ENCODE results near the gene RRH.

RRH gene

DNA sequence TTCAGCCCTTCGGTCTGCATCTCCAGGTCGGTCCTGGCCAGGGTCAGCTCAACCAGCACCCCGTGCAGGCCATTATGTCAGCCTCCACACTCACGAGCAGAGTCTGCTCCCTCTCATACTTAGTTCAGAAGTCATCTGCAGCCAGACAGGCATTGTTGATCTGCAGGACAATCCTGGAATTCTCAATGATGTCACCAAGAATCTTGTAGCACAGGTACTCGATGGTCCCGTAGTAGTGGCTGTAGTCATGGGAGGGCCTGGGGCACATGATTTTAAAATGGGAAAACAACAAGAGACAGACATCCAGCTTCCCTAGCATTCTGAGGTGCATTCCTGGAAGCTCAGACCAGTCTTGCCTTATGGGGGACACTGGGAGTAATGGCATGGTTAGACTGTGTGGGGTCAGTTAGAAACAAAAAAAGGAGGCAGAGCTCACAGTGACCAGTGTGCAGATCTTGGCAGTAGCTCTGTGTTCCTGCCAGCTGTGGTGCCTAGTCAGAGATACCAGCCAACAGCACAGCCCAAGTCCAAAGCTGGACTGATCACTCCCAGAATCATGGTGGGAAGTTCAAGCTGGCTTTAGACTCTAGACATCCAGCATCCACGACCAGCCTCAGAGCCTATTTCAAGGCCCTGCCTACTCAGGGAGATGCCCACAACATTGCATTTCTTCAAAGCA, 52.0 kb downstream of the RRH start:
- no peak for DNase-seq (ENCODE audit: low read depth in 2 of 2, low spot score in 1 of 2)

DNA sequence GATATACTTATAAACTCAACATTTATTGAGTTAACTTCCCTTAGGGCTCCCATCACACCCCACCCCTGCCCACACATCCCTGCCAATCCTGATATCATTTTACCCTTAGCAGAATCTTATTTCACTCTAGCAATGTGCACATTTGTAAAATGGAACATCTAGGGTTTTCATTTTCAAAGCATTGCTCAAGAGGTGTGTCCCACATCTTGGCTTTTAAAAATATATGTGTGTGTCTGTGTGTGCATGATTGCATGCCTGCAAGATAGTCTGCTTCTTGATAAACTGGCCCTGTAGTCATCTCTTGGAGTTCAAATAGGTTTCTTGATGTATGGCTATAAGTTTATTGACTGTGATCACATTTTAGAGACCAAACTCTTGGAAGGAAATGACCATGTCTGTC, 58.5 kb downstream of the RRH start:
- DNase-seq (ENCODE audit: low read depth in 2 of 2, low spot score in 1 of 2), result no peak

GRCh38 chr4:109887071-109887470, 59.3 kb downstream of the RRH start:
- no peak for DNase-seq (ENCODE audit: low read depth in 2 of 2, low spot score in 1 of 2)

DNA sequence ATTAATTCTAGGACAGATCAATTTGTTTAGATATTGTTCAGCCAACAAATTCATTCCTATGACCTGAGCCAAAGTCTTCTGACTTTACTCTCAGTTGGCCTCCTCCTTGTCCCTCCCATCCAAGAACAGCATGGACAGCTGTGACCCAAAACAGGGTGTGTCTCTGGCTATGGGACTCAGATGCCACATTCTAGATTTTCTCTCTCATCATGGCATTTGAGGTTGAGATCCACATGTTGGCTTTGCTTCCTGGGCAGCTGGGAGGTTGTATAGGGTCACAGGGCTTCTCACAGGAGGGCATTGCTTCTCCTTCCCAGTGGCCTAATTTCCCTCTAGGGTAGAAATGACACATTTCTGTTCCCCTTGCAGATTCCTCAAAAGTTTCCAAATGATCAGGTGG, 62.3 kb downstream of the RRH start:
- DNase-seq (ENCODE audit: low read depth in 2 of 2, low spot score in 1 of 2), result no peak

Measured in stimulated activated CD8-positive, alpha-beta memory T cell treated with anti-CD3 and anti-CD28 coated beads, Interleukin-4, amount 100 ng/mL, for 4 hours (primary cell).